ENCODE data around the gene CENPS. TPM values are rescaled to one million over a fixed set of nuclear protein-coding genes. Genes with fewer than 3 reads are reported as not detected.

CENPS gene
- polyA plus RNA-seq, 1 experiment: 9.6 TPM

DNA sequence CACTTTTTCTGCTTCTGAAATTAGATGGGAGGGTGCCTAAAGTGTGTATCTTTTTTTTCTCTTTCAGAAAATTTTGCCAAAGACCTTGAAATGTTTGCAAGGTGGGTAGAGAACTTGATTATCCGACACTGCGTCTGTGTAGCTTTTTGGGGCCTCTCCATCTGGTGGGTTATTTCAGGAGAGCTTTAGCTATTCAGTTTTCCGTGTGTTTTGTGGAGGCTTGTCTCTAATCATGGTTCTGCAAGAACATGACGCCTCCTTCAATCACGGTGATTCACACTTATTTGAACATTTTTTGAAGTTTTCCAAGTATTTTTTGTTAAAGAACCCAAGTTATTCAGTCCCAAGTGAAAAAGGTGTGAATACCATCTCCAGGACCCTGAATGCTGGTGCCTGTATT lies 4.4 kb downstream of the CENPS start:
- DNase-seq (ENCODE audit: low read depth): no peak
- no peak overlapping the region for H3K4me3 ChIP-seq (ENCODE audit: low read depth, low read length)
- ChIA-PET POLR2A (no interaction called here), CTCF (interaction anchor here (9.1 kb wide), 1 partner anchor 58 kb away, joined by 180 read pairs; no protein-coding TSS in a partner anchor)
- TF ChIP-seq, protein P1, sequence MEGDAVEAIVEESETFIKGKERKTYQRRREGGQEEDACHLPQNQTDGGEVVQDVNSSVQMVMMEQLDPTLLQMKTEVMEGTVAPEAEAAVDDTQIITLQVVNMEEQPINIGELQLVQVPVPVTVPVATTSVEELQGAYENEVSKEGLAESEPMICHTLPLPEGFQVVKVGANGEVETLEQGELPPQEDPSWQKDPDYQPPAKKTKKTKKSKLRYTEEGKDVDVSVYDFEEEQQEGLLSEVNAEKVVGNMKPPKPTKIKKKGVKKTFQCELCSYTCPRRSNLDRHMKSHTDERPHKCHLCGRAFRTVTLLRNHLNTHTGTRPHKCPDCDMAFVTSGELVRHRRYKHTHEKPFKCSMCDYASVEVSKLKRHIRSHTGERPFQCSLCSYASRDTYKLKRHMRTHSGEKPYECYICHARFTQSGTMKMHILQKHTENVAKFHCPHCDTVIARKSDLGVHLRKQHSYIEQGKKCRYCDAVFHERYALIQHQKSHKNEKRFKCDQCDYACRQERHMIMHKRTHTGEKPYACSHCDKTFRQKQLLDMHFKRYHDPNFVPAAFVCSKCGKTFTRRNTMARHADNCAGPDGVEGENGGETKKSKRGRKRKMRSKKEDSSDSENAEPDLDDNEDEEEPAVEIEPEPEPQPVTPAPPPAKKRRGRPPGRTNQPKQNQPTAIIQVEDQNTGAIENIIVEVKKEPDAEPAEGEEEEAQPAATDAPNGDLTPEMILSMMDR (IDR thresholded peaks at IDR 0.05; ENCODE audit: insufficient read depth, low read depth, low read length): no peak
- H3K27me3 ChIP-seq (ENCODE audit: control insufficient read depth, insufficient read depth, low read length): no peaks in the 10 kb centered on the region
- H3K36me3 ChIP-seq (ENCODE audit: control insufficient read depth, insufficient read depth, low read length): no peaks in the 10 kb centered on the region

DNA sequence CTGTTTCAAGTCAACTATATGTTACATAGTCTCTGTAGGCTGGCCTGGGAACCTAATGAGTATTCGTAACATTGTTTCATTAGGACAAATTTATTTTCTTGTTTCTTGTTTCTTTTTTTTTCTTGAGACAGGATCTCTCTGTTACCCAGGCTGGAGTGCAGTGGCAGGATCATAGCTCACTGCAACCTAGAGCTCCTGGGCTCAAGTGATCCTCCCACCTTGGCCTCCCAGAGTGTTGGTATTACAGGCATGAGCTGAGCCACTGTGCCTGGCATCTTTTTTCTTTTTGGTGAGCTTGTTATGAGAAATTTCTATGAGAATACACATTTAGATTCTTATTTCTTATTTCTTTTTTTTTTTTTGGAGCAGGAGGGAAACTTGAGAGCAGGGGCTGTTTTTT lies 6.8 kb downstream of the CENPS start:
- H3K36me3 ChIP-seq (ENCODE audit: control insufficient read depth, insufficient read depth, low read length): no peaks in the 10 kb centered on the region
- no peaks in the 10 kb centered on the region for H3K27me3 ChIP-seq (ENCODE audit: control insufficient read depth, insufficient read depth, low read length)
- no peak for DNase-seq (ENCODE audit: low read depth)
- TF ChIP-seq, protein P1 (IDR thresholded peaks at IDR 0.05; ENCODE audit: insufficient read depth, low read depth, low read length): no peak
- ChIA-PET POLR2A (interaction anchor here (0.6 kb wide), 1 partner anchor 263 kb away, joined by 3 read pairs; no protein-coding TSS in a partner anchor), CTCF (interaction anchor here (0.7 kb wide), 1 partner anchor 113 kb away, joined by 4 read pairs; no protein-coding TSS in a partner anchor)
- no peak overlapping the region for H3K4me3 ChIP-seq (ENCODE audit: low read depth, low read length)

DNA sequence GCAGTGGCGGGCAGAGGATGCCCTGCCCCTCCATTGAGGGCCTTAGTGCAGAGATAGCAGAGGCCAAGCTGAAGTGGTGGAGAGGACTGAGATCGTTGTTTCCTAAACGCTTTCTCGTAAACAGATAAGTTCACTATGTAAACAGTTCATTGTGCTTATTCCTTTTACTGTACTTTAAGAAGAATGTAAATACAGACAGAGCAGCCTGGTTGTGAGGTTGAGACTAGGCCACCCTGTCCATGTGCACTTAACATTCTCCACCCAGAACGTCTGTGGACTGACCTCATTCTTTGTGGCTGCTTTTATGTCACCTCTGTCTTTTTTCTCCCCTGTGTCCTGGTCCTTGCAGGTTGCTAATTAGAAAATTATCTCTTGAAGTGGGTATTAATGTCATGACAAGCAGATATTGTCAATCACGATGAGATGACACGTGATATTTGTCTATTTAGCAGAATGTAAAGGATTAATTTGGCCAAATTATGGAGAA lies 8.5 kb downstream of the CENPS start:
- Histone ChIP-seq H3K4me3 (ENCODE audit: low read depth, low read length) (no peak overlapping the region), H3K27me3 (ENCODE audit: control insufficient read depth, insufficient read depth, low read length) (no peaks in the 10 kb centered on the region), H3K36me3 (ENCODE audit: control insufficient read depth, insufficient read depth, low read length) (no peaks in the 10 kb centered on the region)
- TF ChIP-seq, protein P1 (IDR thresholded peaks at IDR 0.05; ENCODE audit: insufficient read depth, low read depth, low read length): no peak
- ChIA-PET CTCF (interaction anchor here (0.5 kb wide), 1 partner anchor 16 kb away, joined by 3 read pairs; no protein-coding TSS in a partner anchor), POLR2A (no interaction called here)
- DNase-seq (ENCODE audit: low read depth): no peak

DNA sequence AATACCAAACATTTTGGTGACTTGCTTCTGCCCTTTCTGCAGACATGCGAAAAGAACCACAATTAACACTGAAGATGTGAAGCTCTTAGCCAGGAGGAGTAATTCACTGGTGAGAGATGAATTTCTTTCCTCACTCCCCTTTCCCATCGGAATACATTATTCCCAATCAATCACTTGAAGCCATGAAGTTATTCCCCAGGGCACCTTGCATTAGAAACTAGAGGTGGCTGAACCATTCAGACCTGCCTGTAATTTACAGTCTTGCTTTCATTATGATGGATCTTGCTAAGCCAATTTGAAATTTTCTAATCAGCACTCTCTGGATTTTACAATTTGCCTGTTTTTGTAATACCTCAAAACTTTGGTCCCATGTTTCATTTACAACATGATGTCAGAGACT lies 10.1 kb downstream of the CENPS start:
- TF ChIP-seq, protein P1 (IDR thresholded peaks at IDR 0.05; ENCODE audit: insufficient read depth, low read depth, low read length): no peak
- CTCF ChIA-PET: no interaction called here
- DNase-seq (ENCODE audit: low read depth): no peak
- no peaks in the 10 kb centered on the region for H3K27me3 ChIP-seq (ENCODE audit: control insufficient read depth, insufficient read depth, low read length)
- no peak overlapping the region for H3K4me3 ChIP-seq (ENCODE audit: low read depth, low read length)
- no peaks in the 10 kb centered on the region for H3K36me3 ChIP-seq (ENCODE audit: control insufficient read depth, insufficient read depth, low read length)
- POLR2A ChIA-PET: no interaction called here

DNA sequence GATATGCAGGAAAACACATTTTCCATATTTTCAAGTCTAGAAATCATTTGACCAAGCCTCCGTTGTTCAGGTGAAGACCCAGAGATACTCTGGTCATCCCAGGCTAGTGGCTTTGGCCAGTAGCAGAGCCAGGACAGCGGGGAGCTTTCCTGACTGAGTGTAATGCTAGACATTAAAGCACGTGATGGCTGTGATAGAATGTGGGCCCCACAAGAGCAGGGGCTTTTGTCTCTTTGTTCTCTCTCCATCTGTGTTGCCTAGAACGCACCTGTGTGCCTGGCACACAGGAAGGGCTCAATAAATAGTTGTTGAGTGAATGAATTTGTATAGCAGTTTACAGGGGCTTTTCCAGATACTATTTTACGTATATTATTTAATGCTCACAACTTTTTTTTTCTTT lies 10.6 kb downstream of the CENPS start:
- ChIA-PET POLR2A (no interaction called here), CTCF (interaction anchor here (1.0 kb wide), 1 partner anchor 54 kb away, joined by 3 read pairs; no protein-coding TSS in a partner anchor)
- Histone ChIP-seq H3K4me3 (ENCODE audit: low read depth, low read length) (no peak overlapping the region), H3K36me3 (ENCODE audit: control insufficient read depth, insufficient read depth, low read length) (no peaks in the 10 kb centered on the region), H3K27me3 (ENCODE audit: control insufficient read depth, insufficient read depth, low read length) (no peaks in the 10 kb centered on the region)
- TF ChIP-seq, protein P1 (IDR thresholded peaks at IDR 0.05; ENCODE audit: insufficient read depth, low read depth, low read length): no peak
- no peak for DNase-seq (ENCODE audit: low read depth)
